GM12873 (cell line): ENCODE measurements around the gene TFAP2D.

Experiments used
- CTCF ChIP-seq: IDR thresholded peaks from 2 replicates; pipeline ENCODE4 v1.5.1; 2012; ENCODE audit warnings: low read depth, mild to moderate bottlenecking, moderate library complexity, low read length, control low read depth; ENCODE audit not compliant: insufficient read depth; ENCODE audit errors: missing control alignments

The TFAP2D gene

GRCh38 chr6:50807035-50807434 lies 93.7 kb downstream of the TFAP2D start:
- TF ChIP-seq CTCF = no peak

- TF ChIP-seq CTCF = peak; percentile 27
Measured at GRCh38 chr6:50815436-50816114, 102.2 kb downstream of the TFAP2D start.

- TF ChIP-seq CTCF = peak; percentile 69
Measured at GRCh38 chr6:50816115-50816675, 102.9 kb downstream of the TFAP2D start.

- no peak for TF ChIP-seq CTCF
Measured at GRCh38 chr6:50816947-50817645, 103.8 kb downstream of the TFAP2D start.

- no peak for TF ChIP-seq CTCF
Measured at GRCh38 chr6:50817646-50817950, 104.3 kb downstream of the TFAP2D start.

- TF ChIP-seq CTCF = no peak
Measured at GRCh38 chr6:50818020-50818419, 104.7 kb downstream of the TFAP2D start.

- TF ChIP-seq CTCF = no peak
Measured at GRCh38 chr6:50818673-50819072, 105.3 kb downstream of the TFAP2D start, which contains the start of gene TFAP2B. TSS of gene TFAP2B (plus strand) at chr6:50818871. CDS start at chr6:50818892, 21 bp downstream.
